OCI-LY3 (cell line): Measurements from ENCODE around the gene NDC80.

Experiments
- H2AFZ ChIP-seq: fragments of 200-600, 300-600 bp; shearing (Covaris generic); 2 replicates; pipeline ENCODE4 v1.6.0; 2014; ENCODE audit warnings: antibody characterized with exemption, low read depth, low read length
- H3K27ac ChIP-seq: fragments of 200-600, 300-600 bp; sonication (generic); 2 replicates; pipeline ENCODE4 v1.5.1; 2014; ENCODE audit warnings: mild to moderate bottlenecking, low read length, moderate library complexity, mixed read lengths
- H3K27me3 ChIP-seq: fragments of 200-600, 300-600 bp; sonication (generic); 2 replicates; pipeline ENCODE4 v1.6.1; 2014; ENCODE audit warnings: low read depth, low read length, mixed read lengths
- H3K36me3 ChIP-seq: fragments of 200-600, 300-600 bp; sonication (generic); replicated peaks from 2 replicates; pipeline ENCODE3; 2014; ENCODE audit warnings: low read depth, low read length, mixed read lengths
- H3K4me1 ChIP-seq: fragments of 300-600, 200-600 bp; sonication (generic); 2 replicates; pipeline ENCODE4 v1.6.1; 2014; ENCODE audit warnings: low read length, mixed read lengths
- H3K4me2 ChIP-seq: fragments of 200-600, 300-600 bp; sonication (generic); 2 replicates; pipeline ENCODE4 v1.6.1; 2014; ENCODE audit warnings: low read length, mixed read lengths
- H3K4me3 ChIP-seq: fragments of 300-600, 200-600 bp; sonication (generic); 2 replicates; pipeline ENCODE4 v1.5.1; 2014; ENCODE audit warnings: antibody characterized with exemption, mild to moderate bottlenecking, low read length, moderate library complexity
- H3K79me2 ChIP-seq: fragments of 300-600, 200-600 bp; shearing (Covaris generic); 2 replicates; pipeline ENCODE4 v1.6.1; 2014; ENCODE audit warnings: mild to moderate bottlenecking, low read length, mixed read lengths
- H3K9ac ChIP-seq: fragments of 300-600, 200-600 bp; shearing (Covaris generic); 2 replicates; pipeline ENCODE4 v1.6.0; 2014; ENCODE audit warnings: mild to moderate bottlenecking, low read length, moderate library complexity
- H3K9me3 ChIP-seq: fragments of 200-600, 300-600 bp; shearing (Covaris generic); 2 replicates; pipeline ENCODE4 v1.6.1; 2014; ENCODE audit warnings: low read length, mixed read lengths; ENCODE audit not compliant: insufficient read depth
- H4K20me1 ChIP-seq: fragments of 200-600, 300-600 bp; sonication (generic); 2 replicates; pipeline ENCODE4 v1.6.1; 2016; ENCODE audit warnings: low read length, mixed read lengths; ENCODE audit not compliant: insufficient read depth
- CTCF ChIP-seq: fragments of 200-600, 300-600 bp; sonication (generic); IDR thresholded peaks from 2 replicates; pipeline ENCODE4 v1.5.1; 2014; ENCODE audit warnings: antibody characterized with exemption, low read length, low read depth
- EZH2phosphoT487 ChIP-seq: fragments of 200-600 bp; shearing (Covaris generic); IDR thresholded peaks from 2 replicates; pipeline ENCODE4 v1.6.1; 2018; ENCODE audit warnings: antibody characterized with exemption, mixed run types, low read depth

NDC80 gene

DNA sequence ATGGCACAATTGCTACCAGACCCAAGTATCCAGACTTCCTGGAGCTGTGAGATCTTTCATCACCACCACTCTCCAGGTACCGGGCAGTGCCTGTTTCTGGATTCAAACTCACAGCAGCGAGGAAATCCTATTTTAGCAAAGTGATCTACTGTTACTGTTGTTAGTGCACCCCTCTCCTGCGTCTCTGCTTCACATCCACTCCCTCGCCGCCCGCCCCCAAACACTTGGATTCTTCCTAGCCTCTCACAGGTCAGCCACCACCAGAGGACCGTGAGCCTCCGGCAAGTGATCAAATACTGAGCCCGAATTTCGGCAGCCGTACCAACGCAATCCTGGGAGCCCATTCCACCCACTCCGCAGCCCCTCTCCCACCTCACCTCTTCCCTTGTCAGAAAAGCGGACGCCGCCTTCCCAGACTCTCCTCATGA, 571 bp upstream of the NDC80 start:
- Histone ChIP-seq H3K36me3 (peaks cover 20% of the 10 kb centered on the region), H3K9ac (peak overlapping the region; percentile 85), H3K4me2 (peak overlapping the region; percentile 89), H3K27ac (peak overlapping the region; percentile 74), H3K79me2 (peaks cover 61% of the 10 kb centered on the region), H3K9me3 (no peaks in the 10 kb centered on the region), H4K20me1 (no peaks in the 10 kb centered on the region), H2AFZ (peak overlapping the region; percentile 53), H3K27me3 (no peaks in the 10 kb centered on the region), H3K4me1 (peaks cover 23% of the 10 kb centered on the region), H3K4me3 (peak overlapping the region; percentile 89)
- TF ChIP-seq CTCF (no peak), EZH2phosphoT487 (no peak)

DNA sequence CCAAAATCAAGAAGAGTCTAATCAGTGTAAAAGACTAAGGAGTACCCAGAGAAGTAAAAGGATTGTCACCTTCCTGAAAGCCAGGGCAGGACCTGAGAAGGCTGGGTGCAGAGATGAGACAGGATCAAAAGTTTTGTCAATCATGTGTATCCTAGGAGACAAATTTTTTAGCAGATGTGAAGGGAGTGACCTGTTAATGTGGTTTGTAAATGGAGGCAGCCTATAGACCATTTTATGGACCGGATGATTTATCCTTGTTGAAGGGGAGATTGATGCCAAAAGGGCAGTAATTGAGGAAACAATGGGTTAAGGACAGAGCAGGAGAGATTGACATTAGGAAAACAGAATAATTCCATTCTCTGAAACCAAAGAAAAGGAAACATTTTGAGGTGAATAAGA, 813 bp downstream of the NDC80 start:
- Histone ChIP-seq H3K79me2 (peaks cover 63% of the 10 kb centered on the region), H3K9me3 (no peaks in the 10 kb centered on the region), H3K4me2 (peak overlapping the region; percentile 93), H3K27ac (peak overlapping the region; percentile 74), H3K4me3 (peak overlapping the region; percentile 89), H3K27me3 (no peaks in the 10 kb centered on the region), H2AFZ (0 out of 2 replicates have a peak overlapping the region, but pooled peaks have one; percentile 88), H3K36me3 (peaks cover 30% of the 10 kb centered on the region), H4K20me1 (no peaks in the 10 kb centered on the region), H3K4me1 (peaks cover 23% of the 10 kb centered on the region), H3K9ac (peak overlapping the region; percentile 85)
- TF ChIP-seq EZH2phosphoT487, result no peak

DNA sequence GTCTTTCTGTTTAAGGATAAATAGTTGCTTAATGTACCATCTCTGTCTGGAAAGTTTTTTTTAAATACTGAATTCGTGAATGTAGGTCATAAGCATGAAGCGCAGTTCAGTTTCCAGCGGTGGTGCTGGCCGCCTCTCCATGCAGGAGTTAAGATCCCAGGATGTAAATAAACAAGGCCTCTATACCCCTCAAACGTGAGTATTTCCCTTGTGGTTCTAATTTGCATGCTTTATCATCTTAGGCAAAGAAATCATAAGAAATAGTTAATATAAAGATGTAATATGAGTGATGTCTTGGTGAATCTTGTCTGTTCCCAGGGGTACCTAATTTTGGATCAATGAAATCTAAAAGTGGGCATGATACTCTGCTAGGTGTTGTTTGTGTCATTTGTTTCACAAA, 1.5 kb downstream of the NDC80 start:
- peaks cover 34% of the 10 kb centered on the region for H3K36me3 ChIP-seq
- peak overlapping the region; percentile 93 for H3K4me2 ChIP-seq
- peak overlapping the region; percentile 85 for H3K9ac ChIP-seq
- H2AFZ ChIP-seq, result no peak overlapping the region
- H3K27me3 ChIP-seq, result no peaks in the 10 kb centered on the region
- no peak overlapping the region for H3K27ac ChIP-seq
- no peaks in the 10 kb centered on the region for H4K20me1 ChIP-seq
- peak overlapping the region; percentile 89 for H3K4me3 ChIP-seq
- no peak for TF ChIP-seq EZH2phosphoT487
- TF ChIP-seq CTCF, result no peak
- H3K4me1 ChIP-seq, result peaks cover 23% of the 10 kb centered on the region
- H3K79me2 ChIP-seq, result peaks cover 63% of the 10 kb centered on the region
- H3K9me3 ChIP-seq, result no peaks in the 10 kb centered on the region

- H3K4me2 ChIP-seq, result peak overlapping the region; percentile 93
- TF ChIP-seq EZH2phosphoT487, result no peak
- no peak for TF ChIP-seq CTCF
- no peak overlapping the region for H2AFZ ChIP-seq
- H3K27ac ChIP-seq, result no peak overlapping the region
- no peaks in the 10 kb centered on the region for H3K9me3 ChIP-seq
- peaks cover 23% of the 10 kb centered on the region for H3K4me1 ChIP-seq
- no peaks in the 10 kb centered on the region for H3K27me3 ChIP-seq
- H4K20me1 ChIP-seq, result no peaks in the 10 kb centered on the region
- H3K4me3 ChIP-seq, result peak overlapping the region; percentile 89
- H3K79me2 ChIP-seq, result peaks cover 63% of the 10 kb centered on the region
- peak overlapping the region; percentile 85; the same call in 1 of the 2 replicates for H3K9ac ChIP-seq
- peaks cover 40% of the 10 kb centered on the region for H3K36me3 ChIP-seq
These were observed 2.1 kb downstream of the NDC80 start for GRCh38 chr18:2573408-2573807.

GRCh38 chr18:2587788-2588187, 16.4 kb downstream of the NDC80 start:
- Histone ChIP-seq H3K79me2 (no peaks in the 10 kb centered on the region), H3K36me3 (peaks cover 66% of the 10 kb centered on the region)
- no peak for TF ChIP-seq EZH2phosphoT487
- TF ChIP-seq CTCF, result no peak

More at GRCh38 chr18:2587788-2588187, 16.4 kb downstream of the NDC80 start:
- Histone ChIP-seq H2AFZ (no peak overlapping the region), H3K4me1 (no peaks in the 10 kb centered on the region), H3K9me3 (no peaks in the 10 kb centered on the region), H3K27ac (no peak overlapping the region), H3K27me3 (no peaks in the 10 kb centered on the region), H3K4me3 (no peak overlapping the region), H3K4me2 (no peak overlapping the region), H4K20me1 (no peaks in the 10 kb centered on the region), H3K9ac (no peak overlapping the region)
